Gastroesophageal sphincter (tissue), 2 donors: Measurements from ENCODE around the gene SDC4.

Experiments
- EP300 ChIP-seq: sonication (generic); formaldehyde crosslinking; IDR thresholded peaks from one replicate; pipeline ENCODE4 v1.6.1; 2017; ENCODE audit warnings: antibody characterized with exemption, mild to moderate bottlenecking
- POLR2A ChIP-seq, 2 donors: fragments of 450-650 bp; IDR thresholded peaks; one replicate each; pipeline ENCODE4 v1.6.1; 2017; ENCODE audit warnings: antibody characterized with exemption in 2 of 2, mild to moderate bottlenecking in 2 of 2, moderate library complexity in 1 of 2
- POLR2AphosphoS5 ChIP-seq: sonication (generic); formaldehyde crosslinking; IDR thresholded peaks from one replicate; pipeline ENCODE4 v1.6.1; 2017; ENCODE audit warnings: antibody characterized with exemption

GRCh38 chr20:45303586-45304463, 44.4 kb downstream of the SDC4 start:
- TF ChIP-seq POLR2A (IDR thresholded peaks at IDR 0.05) (no peak), EP300 (no peak), POLR2AphosphoS5 (no peak)
